NOMO-1 treated with dmso at 0.1 percent for 144 hours (cell line): Measurements from ENCODE around the gene STAT4.
A peak's percentile ranks its signal among the peaks of the same experiment; 100 is the strongest.

Experiments used
- DNase-seq: peaks from one replicate; lab custom pipeline; 2025; ENCODE audit not compliant: unreplicated experiment; lab: John Stamatoyannopoulos, UW

The STAT4 gene

DNA sequence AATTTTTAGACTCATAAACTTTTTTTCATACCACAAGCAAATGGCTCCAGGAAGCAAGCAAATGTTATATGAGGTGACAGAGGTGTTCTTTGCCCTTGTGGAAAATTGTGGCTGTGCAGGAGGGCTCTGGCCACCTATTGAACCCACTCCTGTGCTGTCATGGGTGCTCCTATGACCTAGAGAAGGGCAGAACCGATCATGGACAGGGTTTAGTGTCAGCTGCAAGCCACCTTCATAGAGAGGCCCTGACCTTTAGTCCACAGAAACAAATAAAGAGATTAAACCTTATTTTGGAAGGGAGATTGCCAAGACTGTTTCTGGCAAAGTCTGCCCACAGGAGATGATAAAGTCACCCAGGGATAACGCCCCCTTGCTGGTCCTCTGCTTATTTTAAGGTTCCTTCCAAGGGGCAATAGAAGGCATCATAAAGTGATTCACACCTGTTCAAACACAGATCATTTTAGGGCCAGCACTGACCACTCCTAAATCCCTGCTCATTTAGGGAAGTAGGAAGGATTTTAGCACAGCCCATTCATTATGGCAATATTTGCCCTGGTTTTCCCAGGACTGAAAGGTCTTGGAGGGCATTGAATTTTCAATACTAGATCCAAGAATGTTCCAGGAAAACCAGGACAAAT, 26.1 kb upstream of the STAT4 start:
- DNase-seq: no peak

GRCh38 chr2:191176305-191176704, 25.5 kb upstream of the STAT4 start:
- no peak for DNase-seq

DNA sequence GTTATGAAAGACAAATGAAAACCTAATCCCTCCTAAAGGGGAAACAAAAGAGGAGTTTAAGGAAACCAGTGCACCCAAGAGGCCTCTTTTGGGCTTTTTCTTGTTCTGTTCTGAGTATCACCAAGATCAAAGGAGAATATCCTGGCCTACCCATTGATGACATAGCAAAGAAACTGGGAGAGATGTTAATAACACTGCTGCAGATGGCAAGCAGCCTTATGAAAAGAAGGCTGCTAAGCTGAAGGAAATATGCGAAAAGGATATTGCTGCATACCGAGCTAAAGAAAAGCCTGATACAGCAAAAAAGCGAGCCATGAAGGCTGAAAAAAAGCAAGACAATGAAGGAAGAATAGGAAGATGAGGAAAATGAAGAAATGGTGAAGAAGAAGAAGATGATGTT, 23.6 kb upstream of the STAT4 start:
- DNase-seq: no peak

GRCh38 chr2:191173206-191173605, 22.4 kb upstream of the STAT4 start:
- DNase-seq: no peak

DNA sequence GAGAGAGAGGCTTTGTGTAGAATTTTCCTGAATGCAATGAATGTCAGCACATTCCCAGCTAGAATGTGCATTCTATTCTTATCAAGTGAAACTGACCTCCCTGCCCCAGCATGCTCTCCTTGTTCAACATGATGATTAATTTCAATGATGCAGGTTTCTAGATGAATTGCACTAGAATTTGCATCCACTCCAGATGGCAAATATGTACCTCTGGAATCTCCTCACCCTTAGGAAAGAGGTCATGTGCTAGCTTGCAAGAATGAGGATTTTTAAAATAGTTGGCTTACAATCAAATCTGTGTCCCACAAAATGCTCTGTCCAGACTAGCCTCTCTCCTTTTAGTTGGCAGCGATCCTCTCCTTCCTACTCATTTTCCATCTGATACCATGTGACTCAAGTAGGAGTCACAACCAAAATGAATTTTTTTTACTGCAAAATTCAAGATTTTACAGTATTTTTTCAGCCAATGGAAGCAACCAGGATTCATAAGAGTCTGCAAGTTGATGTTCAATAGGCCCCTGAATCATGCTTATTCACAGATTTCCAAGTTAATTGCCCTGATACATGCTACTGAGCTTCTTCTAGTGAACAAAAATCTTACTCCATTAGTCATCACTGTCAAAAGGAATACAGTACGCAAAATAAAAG, 21.0 kb upstream of the STAT4 start:
- DNase-seq: no peak

GRCh38 chr2:191171286-191171685, 20.5 kb upstream of the STAT4 start:
- no peak for DNase-seq

- DNase-seq: no peak
These were observed 20.0 kb upstream of the STAT4 start for GRCh38 chr2:191170773-191171172.

GRCh38 chr2:191170301-191170636, 19.5 kb upstream of the STAT4 start:
- no peak for DNase-seq

GRCh38 chr2:191169456-191170300, 18.9 kb upstream of the STAT4 start:
- no peak for DNase-seq

GRCh38 chr2:191167766-191168165, 17.0 kb upstream of the STAT4 start:
- DNase-seq: no peak

GRCh38 chr2:191166756-191167445, 16.1 kb upstream of the STAT4 start:
- DNase-seq: no peak

DNA sequence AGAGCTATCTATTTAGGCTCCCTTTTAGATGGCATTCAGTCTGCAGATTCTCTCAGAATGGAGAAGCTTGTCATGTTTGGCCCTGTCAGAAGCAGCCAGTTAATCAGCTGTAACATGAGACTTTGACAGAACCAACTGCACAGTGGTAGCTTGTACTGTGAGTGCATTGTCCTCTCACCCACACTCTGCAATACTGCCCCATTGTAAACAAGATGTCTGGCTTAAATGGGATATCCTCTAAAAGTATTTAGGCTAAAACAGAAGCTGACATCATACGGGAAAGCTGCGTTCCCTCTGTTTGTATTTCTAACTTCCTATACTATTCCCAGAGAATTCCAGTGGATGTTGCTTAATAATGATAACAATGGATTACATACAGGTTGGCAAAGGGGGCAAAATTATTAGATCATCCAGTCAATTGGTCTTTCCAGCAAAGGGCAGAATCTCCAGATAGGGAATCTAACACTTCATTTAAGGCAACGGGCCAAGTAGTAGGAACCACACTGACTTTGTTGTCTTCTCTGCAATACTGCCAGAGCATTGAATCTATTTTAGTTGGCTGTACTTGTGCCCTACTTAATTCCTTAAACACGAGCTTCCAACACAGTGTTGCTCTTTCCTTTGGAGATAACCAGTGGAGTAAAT, 15.4 kb upstream of the STAT4 start:
- no peak for DNase-seq

DNA sequence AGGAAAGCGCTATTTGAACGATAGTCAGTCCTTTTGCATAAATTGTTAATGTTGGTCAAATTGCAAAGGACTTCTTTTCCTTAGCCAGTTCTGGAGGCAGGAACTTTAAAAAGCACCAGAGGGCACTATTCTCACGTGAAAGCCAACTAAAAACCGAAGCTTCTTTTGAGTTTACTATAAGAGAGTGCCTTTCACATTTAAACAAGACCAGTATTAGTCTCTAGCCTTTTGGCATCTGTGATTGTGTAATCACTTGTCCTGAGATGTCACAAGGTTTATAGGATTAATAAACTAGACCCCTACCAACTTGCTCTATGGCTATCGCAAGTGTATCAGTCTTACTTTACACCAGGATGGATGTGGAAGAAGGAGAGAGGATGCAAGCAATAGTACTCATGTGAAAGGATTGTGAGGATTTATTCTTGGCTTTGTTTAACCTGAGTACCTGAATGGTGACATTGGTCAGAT, 14.4 kb upstream of the STAT4 start:
- DNase-seq: peak; percentile 7

DNA sequence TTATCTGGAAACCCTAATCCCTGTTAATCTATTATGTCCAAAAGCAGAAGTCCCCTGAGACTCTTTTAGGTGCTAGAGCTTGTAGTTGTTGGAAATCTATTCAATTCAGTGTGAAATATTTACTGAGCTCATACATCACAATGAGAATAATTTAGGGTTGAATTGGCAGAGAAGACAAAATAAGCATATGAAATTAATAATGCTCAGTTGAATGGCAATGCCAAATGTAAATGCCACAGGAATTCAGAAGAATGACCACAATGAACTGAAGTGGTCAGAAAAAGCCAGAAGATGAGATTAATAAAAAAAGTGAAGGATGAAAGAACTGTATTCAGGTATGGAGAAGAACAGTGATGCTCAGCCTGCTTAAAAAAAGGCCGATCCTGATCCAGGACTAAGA, 8.0 kb upstream of the STAT4 start:
- DNase-seq: no peak

GRCh38 chr2:191158193-191158592, 7.4 kb upstream of the STAT4 start:
- peak; percentile 42 for DNase-seq

GRCh38 chr2:191155608-191156071, 4.8 kb upstream of the STAT4 start:
- peak; percentile 41 for DNase-seq

DNA sequence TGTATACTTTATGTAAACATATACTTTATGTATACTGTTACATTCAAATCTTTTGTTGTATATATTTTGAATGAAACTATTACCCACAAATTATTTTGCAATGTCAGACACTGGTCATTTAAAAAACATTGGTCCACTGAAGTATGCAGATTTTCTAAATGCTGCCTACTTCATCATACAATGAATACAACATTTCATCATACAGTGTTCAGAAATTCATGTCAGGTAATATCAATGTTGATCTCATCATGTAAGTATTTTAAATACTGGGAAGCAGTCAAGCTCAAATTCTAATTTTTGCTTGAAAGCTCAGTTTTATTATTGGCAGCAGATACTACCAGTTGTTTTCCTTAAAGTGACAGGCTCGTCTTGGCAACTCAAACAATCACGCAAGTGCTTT, 2.9 kb upstream of the STAT4 start:
- no peak for DNase-seq

DNA sequence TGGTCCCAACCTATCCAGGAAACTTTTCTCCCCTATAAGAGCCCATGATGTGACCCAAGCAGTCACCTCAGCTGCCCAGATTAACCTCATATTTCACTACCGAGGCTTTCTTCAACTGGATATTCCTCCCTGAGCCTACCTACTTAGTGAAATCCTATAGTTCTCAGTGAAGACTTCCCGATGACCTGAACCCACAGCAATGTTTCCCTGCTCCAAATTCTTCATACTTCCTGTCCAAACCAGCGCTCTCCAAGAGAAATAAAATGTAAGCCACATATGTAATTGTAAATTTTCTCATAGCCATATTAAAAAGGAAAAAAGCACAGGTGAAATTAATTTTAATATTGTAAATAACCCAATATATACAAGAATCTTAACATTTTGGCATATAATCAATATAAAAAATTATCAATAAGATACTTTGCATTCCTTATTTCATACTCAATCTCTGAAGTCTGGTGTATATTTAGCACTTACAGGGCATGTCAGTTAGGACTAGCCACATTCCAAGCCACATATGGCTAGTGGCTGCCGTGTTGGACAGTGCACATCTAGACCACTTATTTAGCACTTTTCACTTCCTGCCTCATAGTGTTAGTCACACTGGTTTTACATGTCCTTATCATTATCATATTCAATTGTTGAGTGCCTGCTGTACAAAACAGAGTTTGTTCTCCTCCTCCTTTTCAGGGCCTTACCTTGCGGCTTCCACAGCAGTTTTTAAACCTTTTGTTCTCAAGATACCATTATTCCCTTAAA, 1.9 kb upstream of the STAT4 start:
- no peak for DNase-seq

GRCh38 chr2:191151331-191151730, 537 bp upstream of the STAT4 start:
- DNase-seq: no peak

- DNase-seq: no peak
These were observed 579 bp downstream of the STAT4 start for GRCh38 chr2:191150230-191150599.
